Measurements from ENCODE around the gene PKD2L1. TPM values are rescaled to one million over a fixed set of nuclear protein-coding genes. Genes with fewer than 3 reads are reported as not detected.

Gene PKD2L1
- total RNA-seq, 1 donor from 2014 or later: not detected

Small RNA genes lying within 50 kb of the gene (small RNA-seq; reads per million reads assigned to genes)
- not detected for gene RNU6-422P

Other genes starting within 250 kb of the PKD2L1 start
- not detected for gene CPN1, start 248.4 kb downstream of the PKD2L1 start, total RNA-seq
- 10.6 TPM for gene ERLIN1, start 144.2 kb downstream of the PKD2L1 start, total RNA-seq
- gene CHUK, start 100.6 kb downstream of the PKD2L1 start, total RNA-seq: 19.2 TPM
- 40.8 TPM for gene CWF19L1, start 62.6 kb downstream of the PKD2L1 start, total RNA-seq
- 52.2 TPM for gene BLOC1S2, start 43.5 kb downstream of the PKD2L1 start, total RNA-seq
- gene SCD, start 17.0 kb upstream of the PKD2L1 start, total RNA-seq: 135 TPM
- gene WNT8B, start 132.8 kb upstream of the PKD2L1 start, total RNA-seq: not detected
- gene SEC31B, start 189.6 kb upstream of the PKD2L1 start, total RNA-seq: 3.7 TPM
- gene NDUFB8, start 199.6 kb upstream of the PKD2L1 start, total RNA-seq: 132 TPM
- 11.4 TPM for gene HIF1AN, start 205.7 kb upstream of the PKD2L1 start, total RNA-seq

Measured in frontal cortex (tissue), 1 donor.